ENCODE measurements around the gene NAALADL2.
A peak's percentile ranks its signal among the peaks of the same experiment; 100 is the strongest.

Gene NAALADL2

GRCh38 chr3:175274056-175274455 is 414.9 kb downstream of the NAALADL2 start:
- in situ Hi-C loops (cut with MboI; ENCODE audit: low pct_unique_long_range_greater_than_20kb, low sequenced_read_pairs, unreplicated experiment), result no loop called here
- TF ChIP-seq, protein P1, sequence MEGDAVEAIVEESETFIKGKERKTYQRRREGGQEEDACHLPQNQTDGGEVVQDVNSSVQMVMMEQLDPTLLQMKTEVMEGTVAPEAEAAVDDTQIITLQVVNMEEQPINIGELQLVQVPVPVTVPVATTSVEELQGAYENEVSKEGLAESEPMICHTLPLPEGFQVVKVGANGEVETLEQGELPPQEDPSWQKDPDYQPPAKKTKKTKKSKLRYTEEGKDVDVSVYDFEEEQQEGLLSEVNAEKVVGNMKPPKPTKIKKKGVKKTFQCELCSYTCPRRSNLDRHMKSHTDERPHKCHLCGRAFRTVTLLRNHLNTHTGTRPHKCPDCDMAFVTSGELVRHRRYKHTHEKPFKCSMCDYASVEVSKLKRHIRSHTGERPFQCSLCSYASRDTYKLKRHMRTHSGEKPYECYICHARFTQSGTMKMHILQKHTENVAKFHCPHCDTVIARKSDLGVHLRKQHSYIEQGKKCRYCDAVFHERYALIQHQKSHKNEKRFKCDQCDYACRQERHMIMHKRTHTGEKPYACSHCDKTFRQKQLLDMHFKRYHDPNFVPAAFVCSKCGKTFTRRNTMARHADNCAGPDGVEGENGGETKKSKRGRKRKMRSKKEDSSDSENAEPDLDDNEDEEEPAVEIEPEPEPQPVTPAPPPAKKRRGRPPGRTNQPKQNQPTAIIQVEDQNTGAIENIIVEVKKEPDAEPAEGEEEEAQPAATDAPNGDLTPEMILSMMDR (IDR thresholded peaks at IDR 0.05; ENCODE audit: extremely low read depth, insufficient read depth, missing control alignments), result no peak
- DNase-seq (ENCODE audit: low spot score), result peak; percentile 21

DNA sequence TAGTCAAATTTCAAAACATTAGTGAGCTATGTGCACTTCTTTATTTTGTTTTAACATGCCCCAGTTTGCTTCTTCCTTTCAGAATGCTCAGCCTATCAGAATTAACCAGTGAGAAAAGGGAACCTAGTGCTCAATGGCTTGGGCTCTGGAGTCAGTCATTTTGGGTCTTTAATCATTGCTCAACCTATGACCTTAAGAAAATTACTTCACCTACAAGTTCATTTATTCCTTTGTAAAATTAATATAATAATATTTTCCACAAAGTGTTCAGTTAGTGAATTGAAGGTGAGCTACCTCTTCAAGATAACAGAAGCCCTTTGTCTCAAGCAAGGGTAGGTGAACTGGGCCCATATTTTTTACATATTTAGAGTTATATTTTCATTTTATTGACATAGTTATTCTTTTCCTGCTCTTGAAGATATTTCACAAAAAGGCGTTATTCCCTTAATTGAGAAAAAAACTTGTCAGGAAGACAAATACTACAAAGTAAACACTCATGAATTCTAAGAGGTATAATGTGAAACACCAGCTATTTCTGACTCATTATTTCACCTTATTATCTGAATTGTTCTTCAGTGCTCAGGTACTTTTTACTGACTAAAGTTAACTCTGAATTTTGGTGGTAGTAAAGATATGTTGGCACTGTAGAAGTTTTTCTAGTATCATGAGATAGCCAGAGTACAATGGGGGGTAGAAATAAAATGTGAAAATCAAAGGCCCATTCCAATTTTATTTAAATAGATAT is 415.5 kb downstream of the NAALADL2 start:
- TF ChIP-seq, protein P1 (IDR thresholded peaks at IDR 0.05; ENCODE audit: extremely low read depth, insufficient read depth, missing control alignments), result no peak
- peak; percentile 29 for DNase-seq (ENCODE audit: low spot score)
- in situ Hi-C loops (cut with MboI; ENCODE audit: low pct_unique_long_range_greater_than_20kb, low sequenced_read_pairs, unreplicated experiment), result no loop called here

- TF ChIP-seq, protein P1 (IDR thresholded peaks at IDR 0.05; ENCODE audit: extremely low read depth, insufficient read depth, missing control alignments), result no peak
- in situ Hi-C loops (cut with MboI; ENCODE audit: low pct_unique_long_range_greater_than_20kb, low sequenced_read_pairs, unreplicated experiment), result no loop called here
Measured at GRCh38 chr3:175278680-175279079, 419.5 kb downstream of the NAALADL2 start.

DNA sequence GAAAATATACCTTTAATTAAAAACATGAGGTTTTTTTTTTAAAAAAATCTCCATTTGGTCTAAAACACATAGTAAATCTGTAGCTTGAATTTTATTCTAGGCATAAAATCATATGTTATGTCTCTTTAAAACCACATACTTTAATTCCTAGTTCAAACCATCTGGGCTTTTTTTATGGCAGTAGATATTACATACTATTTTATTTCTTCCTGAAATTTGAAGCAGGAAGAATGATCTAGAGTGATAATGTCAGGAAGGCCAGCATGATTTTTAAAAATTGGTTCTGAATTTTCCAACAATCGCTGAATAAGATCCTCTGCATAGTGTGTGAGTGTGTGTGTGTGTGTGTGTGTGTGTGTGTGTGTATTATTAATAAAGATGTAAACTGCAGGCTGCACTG is 420.3 kb downstream of the NAALADL2 start:
- DNase-seq (ENCODE audit: low spot score), result no peak
- in situ Hi-C loops (cut with MboI; ENCODE audit: low pct_unique_long_range_greater_than_20kb, low sequenced_read_pairs, unreplicated experiment), result no loop called here
- TF ChIP-seq, protein P1 (IDR thresholded peaks at IDR 0.05; ENCODE audit: extremely low read depth, insufficient read depth, missing control alignments), result no peak

More at GRCh38 chr3:175278680-175279079, 419.5 kb downstream of the NAALADL2 start:
- no peak for DNase-seq (ENCODE audit: low spot score)

- in situ Hi-C loops (cut with MboI; ENCODE audit: low pct_unique_long_range_greater_than_20kb, low sequenced_read_pairs, unreplicated experiment), result no loop called here
- no peak for DNase-seq (ENCODE audit: low spot score)
- TF ChIP-seq, protein P1 (IDR thresholded peaks at IDR 0.05; ENCODE audit: extremely low read depth, insufficient read depth, missing control alignments), result no peak
Measured at GRCh38 chr3:175279911-175280310, 420.8 kb downstream of the NAALADL2 start.

DNA sequence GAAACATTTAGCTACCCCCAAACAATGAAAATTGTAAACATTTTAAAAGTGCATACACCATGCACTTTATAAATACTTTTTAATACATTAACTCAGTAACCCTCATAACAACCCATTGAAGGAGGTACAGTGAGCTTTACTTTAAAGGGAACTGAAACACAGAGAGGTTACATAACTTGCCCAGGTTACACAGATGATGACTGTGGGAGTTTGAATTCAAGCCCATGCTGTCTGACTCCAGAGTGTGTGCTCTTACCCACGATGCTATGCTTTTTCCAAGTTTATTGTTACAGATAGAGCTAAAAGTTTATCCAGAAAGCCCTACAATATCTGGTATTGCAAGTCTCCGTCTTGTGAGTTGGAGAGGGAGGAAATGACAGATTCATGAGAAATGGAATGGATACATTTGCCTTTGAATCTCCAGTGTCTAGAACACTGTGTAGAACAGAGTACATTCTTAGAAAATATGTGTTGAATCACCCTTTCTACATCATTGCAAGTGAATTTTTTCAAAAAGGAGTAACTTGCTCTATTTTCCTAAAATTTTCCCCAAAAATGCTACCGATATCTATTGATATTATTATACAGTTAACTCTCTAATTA is 428.3 kb downstream of the NAALADL2 start:
- peak; percentile 34 for DNase-seq (ENCODE audit: low spot score)
- in situ Hi-C loops (cut with MboI; ENCODE audit: low pct_unique_long_range_greater_than_20kb, low sequenced_read_pairs, unreplicated experiment), result no loop called here
- TF ChIP-seq, protein P1 (IDR thresholded peaks at IDR 0.05; ENCODE audit: extremely low read depth, insufficient read depth, missing control alignments), result no peak

Measured in GM13977 (cell line).